ENCODE measurements around the gene RND1.

The RND1 gene

GRCh38 chr12:48903982-48904411, 38.3 kb upstream of the RND1 start:
- TF ChIP-seq RAD21 (IDR thresholded peaks at IDR 0.05; ENCODE audit: low read depth): peak; percentile 16; the same call in 1 of the 2 replicates
- TF ChIP-seq EGR1 (IDR thresholded peaks at IDR 0.05): no peak
- TF ChIP-seq CREB1 (IDR thresholded peaks at IDR 0.05; ENCODE audit: low read depth): no peak
- TF ChIP-seq EP300 (IDR thresholded peaks at IDR 0.05; ENCODE audit: borderline replicate concordance): no peak
- no peak for TF ChIP-seq TEAD4 (IDR thresholded peaks at IDR 0.05)
- TF ChIP-seq YY1 (IDR thresholded peaks at IDR 0.05; ENCODE audit: low read depth): no peak
- no peak for TF ChIP-seq MAX (IDR thresholded peaks at IDR 0.05)

- TF ChIP-seq ZBTB7A (IDR thresholded peaks at IDR 0.05; ENCODE audit: low read depth): no peak
- no peak for TF ChIP-seq CEBPB (IDR thresholded peaks at IDR 0.05)
- no peak for TF ChIP-seq RAD21 (IDR thresholded peaks at IDR 0.05; ENCODE audit: low read depth)
- TF ChIP-seq EP300 (IDR thresholded peaks at IDR 0.05; ENCODE audit: borderline replicate concordance): no peak
- no peak for TF ChIP-seq MAX (IDR thresholded peaks at IDR 0.05)
- no peak for TF ChIP-seq NFIC (IDR thresholded peaks at IDR 0.05)
- TF ChIP-seq FOXM1 (IDR thresholded peaks at IDR 0.05; ENCODE audit: borderline replicate concordance, low read depth): no peak
- TF ChIP-seq TAF1 (IDR thresholded peaks at IDR 0.05; ENCODE audit: low read depth): no peak
- no peak for TF ChIP-seq REST (IDR thresholded peaks at IDR 0.05; ENCODE audit: low read depth)
- no peak for TF ChIP-seq TEAD4 (IDR thresholded peaks at IDR 0.05)
- TF ChIP-seq EGR1 (IDR thresholded peaks at IDR 0.05): no peak
- TF ChIP-seq TCF12 (IDR thresholded peaks at IDR 0.05; ENCODE audit: low read depth): no peak
- TF ChIP-seq CREB1 (IDR thresholded peaks at IDR 0.05; ENCODE audit: low read depth): no peak
- no peak for TF ChIP-seq USF1 (IDR thresholded peaks at IDR 0.05)
- no peak for TF ChIP-seq YY1 (IDR thresholded peaks at IDR 0.05; ENCODE audit: low read depth)
Measured at GRCh38 chr12:48903363-48903981, 37.8 kb upstream of the RND1 start.

- TF ChIP-seq CEBPB (IDR thresholded peaks at IDR 0.05): no peak
Measured at GRCh38 chr12:48901278-48901677, 35.6 kb upstream of the RND1 start.

GRCh38 chr12:48899651-48900050, 34.0 kb upstream of the RND1 start:
- 0 out of 2 replicates have a peak, but pooled peaks have one; percentile 16 for TF ChIP-seq USF1 (IDR thresholded peaks at IDR 0.05)
- TF ChIP-seq ZBTB7A (IDR thresholded peaks at IDR 0.05; ENCODE audit: low read depth): no peak
- TF ChIP-seq NFIC (IDR thresholded peaks at IDR 0.05): no peak
- no peak for TF ChIP-seq TCF12 (IDR thresholded peaks at IDR 0.05; ENCODE audit: low read depth)

GRCh38 chr12:48894271-48894670, 28.6 kb upstream of the RND1 start:
- TF ChIP-seq EP300 (IDR thresholded peaks at IDR 0.05; ENCODE audit: borderline replicate concordance) (no peak), YY1 (IDR thresholded peaks at IDR 0.05; ENCODE audit: low read depth) (no peak), EGR1 (IDR thresholded peaks at IDR 0.05) (no peak), FOXM1 (IDR thresholded peaks at IDR 0.05; ENCODE audit: borderline replicate concordance, low read depth) (no peak), RAD21 (IDR thresholded peaks at IDR 0.05; ENCODE audit: low read depth) (no peak), CEBPB (IDR thresholded peaks at IDR 0.05) (no peak), REST (IDR thresholded peaks at IDR 0.05; ENCODE audit: low read depth) (no peak), CREB1 (IDR thresholded peaks at IDR 0.05; ENCODE audit: low read depth) (no peak), MAX (IDR thresholded peaks at IDR 0.05) (no peak), NFIC (IDR thresholded peaks at IDR 0.05) (no peak), TEAD4 (IDR thresholded peaks at IDR 0.05) (no peak), TAF1 (IDR thresholded peaks at IDR 0.05; ENCODE audit: low read depth) (no peak), USF1 (IDR thresholded peaks at IDR 0.05) (no peak), ZBTB7A (IDR thresholded peaks at IDR 0.05; ENCODE audit: low read depth) (no peak), TCF12 (IDR thresholded peaks at IDR 0.05; ENCODE audit: low read depth) (no peak)

Data from Ishikawa (cell line).